HCT116 (cell line): ENCODE data around the gene AGAP2. TPM values are rescaled to one million over a fixed set of nuclear protein-coding genes. Genes with fewer than 3 reads are reported as not detected.

ENCODE experiments used
- ATAC-seq: fragments of 200-7000 bp; cut with Tn5 transposase; 2 replicates; pipeline ENCODE4 v1.9.1; 2020; ENCODE audit warnings: mild to moderate bottlenecking, moderate library complexity
- BruUV-seq: library from RNA; stranded (reverse); fragments of 400-500 nt; replicated peaks from 2 replicates; lab custom pipeline; 2021; lab: Mats Ljungman, UMichigan
- CTCF ChIA-PET: fragments of 300-600 bp; sonication (Branson Sonifier 250); formaldehyde crosslinking; loops from one replicate; lab custom pipeline; 2021; ENCODE audit warnings: antibody characterized with exemption; lab: Charles Lee
- POLR2A ChIA-PET: fragments of 300-600, 350-600 bp; sonication (Branson Sonifier 250); formaldehyde crosslinking; loops from one replicate; lab custom pipeline; 2021; ENCODE audit warnings: antibody characterized with exemption; lab: Charles Lee
- RAD21 ChIA-PET, 2 experiments: fragments of 300-600 bp; sonication (Branson Sonifier 250); formaldehyde crosslinking; loops; one replicate each; lab custom pipeline; 2023; ENCODE audit warnings: low total read pairs in 2 of 2; ENCODE audit not compliant: uncharacterized antibody in 2 of 2, unreplicated experiment in 2 of 2, low non-redundant PET in 1 of 2; lab: Charles Lee
- DNase-seq: peaks from one replicate; pipeline ENCODE4 v3.0.0-alpha.2; 2010; ENCODE audit warnings: low read depth, low spot score
- H2AFZ ChIP-seq: fragments of 200-600 bp; shearing (Covaris generic), sonication (generic); 2 replicates; pipeline ENCODE4 v1.6.1; 2017; ENCODE audit warnings: low read depth, mixed run types, mixed read lengths, antibody characterized with exemption, low read length; ENCODE audit not compliant: poor library complexity, severe bottlenecking
- H3K27ac ChIP-seq: 2 replicates; pipeline ENCODE4 v1.5.1; 2012; ENCODE audit warnings: low read depth, low read length
- H3K27me3 ChIP-seq: fragments of 200-600 bp; sonication (generic); 2 replicates; pipeline ENCODE4 v1.6.1; 2016; ENCODE audit warnings: mixed run types, low read length, mixed read lengths; ENCODE audit not compliant: insufficient read depth
- H3K36me3 ChIP-seq, 2 experiments: fragments of 200-500 bp in 1 of 2; fragments of 200-600 bp in 1 of 2; sonication (Bioruptor generic) in 1 of 2; sonication (generic) in 1 of 2; 2 replicates each; pipeline versions ENCODE4 v1.5.1 to v1.6.1; 2014 to 2016; ENCODE audit warnings: low read length in 2 of 2, inconsistent platforms in 1 of 2, mixed read lengths in 1 of 2, mixed run types in 1 of 2; ENCODE audit not compliant: insufficient read depth in 2 of 2, control insufficient read depth in 1 of 2
- H3K4me1 ChIP-seq, 2 experiments: fragments of 200-600 bp in 1 of 2; sonication (generic) in 1 of 2; 2 replicates each; pipeline versions ENCODE4 v1.5.1 to v1.6.1; 2012 to 2017; ENCODE audit warnings: low read length in 2 of 2, inconsistent platforms in 1 of 2, mild to moderate bottlenecking in 1 of 2, mixed read lengths in 1 of 2, mixed run types in 1 of 2, moderate library complexity in 1 of 2; ENCODE audit not compliant: insufficient read depth in 2 of 2, control insufficient read depth in 1 of 2
- H3K4me2 ChIP-seq: fragments of 200-600 bp; sonication (generic); 2 replicates; pipeline ENCODE4 v1.6.1; 2017; ENCODE audit warnings: mixed run types, low read length, mixed read lengths
- H3K4me3 ChIP-seq, 2 experiments: fragments of 200-600 bp in 1 of 2; sonication (generic) in 1 of 2; replicated peaks in 1 of 2; 2 replicates each; pipeline ENCODE4 v1.5.1; 2011 to 2016; ENCODE audit warnings: low read length in 2 of 2, control low read depth in 1 of 2, low read depth in 1 of 2, mild to moderate bottlenecking in 1 of 2, mixed read lengths in 1 of 2, mixed run types in 1 of 2
- H3K79me2 ChIP-seq: fragments of 200-600 bp; sonication (generic); 2 replicates; pipeline ENCODE4 v1.6.1; 2017; ENCODE audit warnings: mild to moderate bottlenecking, mixed run types, low read length, moderate library complexity, mixed read lengths; ENCODE audit not compliant: insufficient read depth
- H3K9ac ChIP-seq: fragments of 200-600 bp; sonication (generic); 2 replicates; pipeline ENCODE4 v1.6.1; 2016; ENCODE audit warnings: low read length, mixed read lengths
- H3K9me2 ChIP-seq: fragments of 200-600 bp; sonication (generic), shearing (Covaris generic); 2 replicates; pipeline ENCODE4 v1.6.1; 2017; ENCODE audit warnings: mixed run types, mild to moderate bottlenecking, moderate library complexity; ENCODE audit not compliant: insufficient read depth
- H3K9me3 ChIP-seq, 2 experiments: fragments of 200-500 bp in 1 of 2; fragments of 200-600 bp in 1 of 2; sonication (Bioruptor generic) in 1 of 2; sonication (generic) in 1 of 2; 2 replicates each; pipeline ENCODE4 v1.6.1; 2014 to 2017; ENCODE audit warnings: low read length in 2 of 2, mixed read lengths in 2 of 2, inconsistent platforms in 1 of 2, low read depth in 1 of 2, mild to moderate bottlenecking in 1 of 2, mixed run types in 1 of 2, moderate library complexity in 1 of 2; ENCODE audit not compliant: control insufficient read depth in 1 of 2, insufficient read depth in 1 of 2
- H4K20me1 ChIP-seq: fragments of 200-600 bp; sonication (generic), shearing (Covaris generic); 2 replicates; pipeline ENCODE4 v1.6.1; 2017; ENCODE audit warnings: mixed run types, mild to moderate bottlenecking, moderate library complexity; ENCODE audit not compliant: insufficient read depth
- EGR1 ChIP-seq: IDR thresholded peaks from 2 replicates; pipeline ENCODE4 v1.6.1; 2012; ENCODE audit warnings: low read depth
- EZH2phosphoT487 ChIP-seq: fragments of 200-600 bp; IDR thresholded peaks from 2 replicates; pipeline ENCODE4 v1.6.1; 2018; ENCODE audit warnings: antibody characterized with exemption, borderline replicate concordance
- JUND ChIP-seq: IDR thresholded peaks from 2 replicates; pipeline ENCODE4 v1.6.1; 2012
- MAX ChIP-seq: IDR thresholded peaks from 2 replicates; pipeline ENCODE4 v1.6.1; 2012
- POLR2AphosphoS5 ChIP-seq: IDR thresholded peaks from 2 replicates; pipeline ENCODE4 v1.6.1; 2011; ENCODE audit warnings: mild to moderate bottlenecking, low read depth, low read length, moderate library complexity
- REST ChIP-seq: IDR thresholded peaks from 2 replicates; pipeline ENCODE4 v1.6.1; 2012; ENCODE audit warnings: low read depth
- SRF ChIP-seq: IDR thresholded peaks from 2 replicates; pipeline ENCODE4 v1.6.1; 2012; ENCODE audit warnings: low read depth
- YY1 ChIP-seq: IDR thresholded peaks from 2 replicates; pipeline ENCODE4 v1.6.1; 2011; ENCODE audit warnings: low read length, low read depth, moderate library complexity, mild to moderate bottlenecking; ENCODE audit not compliant: insufficient replicate concordance; ENCODE audit errors: extremely low read depth
- intact Hi-C: fragments of 100-400 bp; cut with micrococcal nuclease; formaldehyde crosslinking; loops from 2 replicates; pipeline ENCODE4 v1.10.0; 2022
- total RNA-seq: library from RNA; stranded (reverse); gene quantifications from one replicate; pipeline ENCODE4 v1.2.1, GENCODE V29; 2021; ENCODE audit not compliant: unreplicated experiment

The AGAP2 gene
- total RNA-seq, 1 experiment from 2014 or later: 15.8 TPM

GRCh38 chr12:57741413-57741789 is 2.9 kb upstream of the AGAP2 start:
- CTCF ChIA-PET: interaction anchor here (0.6 to 1.8 kb wide), 4 partner anchors 15 to 158 kb away, joined by 3 to 13 read pairs (median 9); no protein-coding TSS in a partner anchor
- DNase-seq (no peak), ATAC-seq (no peak)
- Histone ChIP-seq H2AFZ (no peak overlapping the region), H3K9ac (peak overlapping the region; percentile 69), H3K27me3 (no peaks in the 10 kb centered on the region), H3K27ac (peak overlapping the region; percentile 46), H3K4me1 (peaks cover 10 to 36% of the 10 kb centered on the region in 2 experiments; a peak in 3 of 4 replicates), H3K9me3 (no peaks in the 10 kb centered on the region), H4K20me1 (no peaks in the 10 kb centered on the region), H3K4me3 (peak overlapping the region; percentile 71 to 79), H3K79me2 (no peaks in the 10 kb centered on the region), H3K4me2 (peak overlapping the region; percentile 87), H3K9me2 (no peaks in the 10 kb centered on the region), H3K36me3 (no peaks in the 10 kb centered on the region)
- no TSS peak for BruUV-seq
- RAD21 ChIA-PET: interaction anchor here in 1 of 2 experiments (1.4 kb wide), 1 partner anchor 158 kb away, joined by 3 read pairs; no protein-coding TSS in a partner anchor
- intact Hi-C loops: no loop called here
- TF ChIP-seq YY1 (no peak), SRF (no peak), REST (no peak), EZH2phosphoT487 (no peak), EGR1 (no peak), POLR2AphosphoS5 (no peak), JUND (no peak), MAX (no peak)
- POLR2A ChIA-PET: interaction anchor here (1.9 kb wide), 1 partner anchor 15 kb away, joined by 5 read pairs; no protein-coding TSS in a partner anchor
